ENCODE data around the gene MRPL47.

- no peak for TF ChIP-seq GATA3 (IDR thresholded peaks at IDR 0.05; ENCODE audit: low read depth, low read length)
- TF ChIP-seq GATA2 (IDR thresholded peaks at IDR 0.05; ENCODE audit: low read depth, low read length): no peak
Measured at GRCh38 chr3:179541094-179541493, 63.3 kb downstream of the MRPL47 start.

All from SH-SY5Y (cell line).